Ureter (tissue), 1 donor: ENCODE results near the gene USP30. TPM values are rescaled to one million over a fixed set of nuclear protein-coding genes. Genes with fewer than 3 reads are reported as not detected.
"Not testable (repeated sequence)": the region's sequence is repeated elsewhere in the genome, so short reads cannot be mapped to it uniquely, and the experiment has no call there.

Experiments used
- DNase-seq: peaks from one replicate; pipeline ENCODE4 v3.0.0-alpha.2; 2020; ENCODE audit warnings: low spot score
- total RNA-seq: library from RNA; stranded (reverse); gene quantifications from one replicate; pipeline ENCODE4 v1.2.4, GENCODE V29; 2023
- donor health status: DM: yes; HTN: yes; CAD: no.

USP30 gene
- total RNA-seq = 10.6 TPM

- peak; percentile 86 for DNase-seq
Observed at GRCh38 chr12:109052414-109053323, at the start of gene USP30. TSS of gene USP30 (plus strand) at chr12:109052576. CDS start at chr12:109052679, 103 bp downstream.

GRCh38 chr12:109004017-109004416, 48.4 kb upstream of the USP30 start:
- DNase-seq = no peak

- DNase-seq = no peak
Observed at GRCh38 chr12:109009766-109010165, 42.6 kb upstream of the USP30 start.

GRCh38 chr12:109010259-109010658, 42.1 kb upstream of the USP30 start:
- no peak for DNase-seq

GRCh38 chr12:109014984-109015765, 37.2 kb upstream of the USP30 start:
- peak; percentile 26 for DNase-seq

- DNase-seq = peak; percentile 2
Observed at GRCh38 chr12:109016016-109016415, 36.4 kb upstream of the USP30 start.

- peak; percentile 15 for DNase-seq
Observed at GRCh38 chr12:109016978-109017377, 35.4 kb upstream of the USP30 start.

GRCh38 chr12:109018296-109018695, 34.1 kb upstream of the USP30 start:
- DNase-seq = no peak

GRCh38 chr12:109020146-109020795, 32.1 kb upstream of the USP30 start:
- no peak for DNase-seq

GRCh38 chr12:109020796-109021380, 31.5 kb upstream of the USP30 start, which contains the start of gene SVOP:
TSS of gene SVOP (minus strand) at chr12:109021068. CDS start at chr12:109020868, 200 bp downstream.
- DNase-seq = peak; percentile 76

- DNase-seq = no peak
Observed at GRCh38 chr12:109027767-109028166, 24.6 kb upstream of the USP30 start.

GRCh38 chr12:109028624-109029023, 23.8 kb upstream of the USP30 start:
- not testable (repeated sequence) for DNase-seq

GRCh38 chr12:109029411-109029810, 23.0 kb upstream of the USP30 start:
- no peak for DNase-seq

GRCh38 chr12:109033239-109034196, 18.9 kb upstream of the USP30 start:
- no peak for DNase-seq

GRCh38 chr12:109036975-109037374, 15.4 kb upstream of the USP30 start:
- DNase-seq = no peak

GRCh38 chr12:109044241-109044640, 8.1 kb upstream of the USP30 start:
- no peak for DNase-seq

GRCh38 chr12:109047081-109047805, 5.1 kb upstream of the USP30 start:
- no peak for DNase-seq

- DNase-seq = not testable (repeated sequence)
Observed at GRCh38 chr12:109048706-109049105, 3.7 kb upstream of the USP30 start.

- not testable (repeated sequence) for DNase-seq
Observed at GRCh38 chr12:109049794-109050193, 2.6 kb upstream of the USP30 start.

GRCh38 chr12:109052097-109052413, 321 bp upstream of the USP30 start:
- DNase-seq = no peak
